ENCODE measurements around the gene GARIN5B. TPM values are rescaled to one million over a fixed set of nuclear protein-coding genes. Genes with fewer than 3 reads are reported as not detected.

The GARIN5B gene
- total and polyA plus RNA-seq, 2 of the 13 experiments (the other 11 are each of a cell fraction or from before 2014, with no cell fraction given), result not detected

GRCh38 chr19:55385724-55386492, 22.8 kb upstream of the GARIN5B start, which contains the start of gene RPL28 (continued):
- peak; percentile 69 for TF ChIP-seq ESRRA (CRISPR knock-in tag; IDR thresholded peaks at IDR 0.05; ENCODE audit: low read depth)
- no peak for TF ChIP-seq DZIP1 (CRISPR knock-in tag; IDR thresholded peaks at IDR 0.05)
- TF ChIP-seq RNF219 (CRISPR knock-in tag; IDR thresholded peaks at IDR 0.05), result no peak
- peak; percentile 42; the same call in 1 of the 2 replicates for TF ChIP-seq ARID5B (CRISPR knock-in tag; IDR thresholded peaks at IDR 0.05)
- TF ChIP-seq KLF16 (CRISPR knock-in tag; IDR thresholded peaks at IDR 0.05), result peak in 1 of 2 experiments; percentile 96; a peak in 2 of 4 replicates
- TF ChIP-seq KDM3A (CRISPR knock-in tag; IDR thresholded peaks at IDR 0.05; ENCODE audit: low read depth), result 0 out of 2 replicates have a peak, but pooled peaks have one; percentile 49
- TF ChIP-seq ZFP36L2 (CRISPR knock-in tag; IDR thresholded peaks at IDR 0.05), result no peak
- no peak; the same call in 1 of the 2 replicates for TF ChIP-seq CEBPG (CRISPR knock-in tag; IDR thresholded peaks at IDR 0.05)
- peak; percentile 92; the same call in 1 of the 2 replicates for TF ChIP-seq ZNF563 (CRISPR knock-in tag; IDR thresholded peaks at IDR 0.05)
- TF ChIP-seq ZMYM4 (CRISPR knock-in tag; IDR thresholded peaks at IDR 0.05), result peak; percentile 44; the same call in 1 of the 2 replicates
- TF ChIP-seq BATF2 (CRISPR knock-in tag; IDR thresholded peaks at IDR 0.05), result no peak
- no peak for TF ChIP-seq USF2 (IDR thresholded peaks at IDR 0.05; ENCODE audit: low read depth, low read length)
- no peak for TF ChIP-seq USF2 (CRISPR knock-in tag; IDR thresholded peaks at IDR 0.05; ENCODE audit: borderline replicate concordance)
- TF ChIP-seq AHR (CRISPR knock-in tag; IDR thresholded peaks at IDR 0.05), result no peak; the same call in 1 of the 2 replicates
- no peak for TF ChIP-seq RELA (CRISPR knock-in tag; IDR thresholded peaks at IDR 0.05)
- TF ChIP-seq KMT2B (CRISPR knock-in tag; IDR thresholded peaks at IDR 0.05), result peak; percentile 25; the same call in 1 of the 2 replicates
- peak; percentile 84 for TF ChIP-seq KDM5B (CRISPR knock-in tag; IDR thresholded peaks at IDR 0.05; ENCODE audit: borderline replicate concordance)
- no peak for TF ChIP-seq ZNF354B (CRISPR knock-in tag; IDR thresholded peaks at IDR 0.05)
